ENCODE measurements around the gene HMGCL.
A peak's percentile ranks its signal among the peaks of the same experiment; 100 is the strongest.
"Not testable (repeated sequence)": the region's sequence is repeated elsewhere in the genome, so short reads cannot be mapped to it uniquely, and the experiment has no call there.

HMGCL gene

GRCh38 chr1:23845163-23845562, 19.9 kb upstream of the HMGCL start:
- Mint-ChIP-seq H3K27ac (no peak overlapping the region), H3K4me3 (no peak overlapping the region), H3K27me3 (no peaks in the 10 kb centered on the region), H3K4me1 (no peaks in the 10 kb centered on the region), H3K9me3 (no peaks in the 10 kb centered on the region), H3K36me3 (peaks cover 40% of the 10 kb centered on the region)
- ATAC-seq, result no peak

- ATAC-seq, result no peak
- Mint-ChIP-seq H3K27me3 (no peaks in the 10 kb centered on the region), H3K4me3 (no peak overlapping the region), H3K4me1 (peaks cover under 1% of the 10 kb centered on the region), H3K27ac (no peak overlapping the region), H3K36me3 (peaks cover 34% of the 10 kb centered on the region), H3K9me3 (no peaks in the 10 kb centered on the region)
Observed at GRCh38 chr1:23843644-23844043, 18.4 kb upstream of the HMGCL start.

- Mint-ChIP-seq H3K4me3 (peak overlapping the region; percentile 72), H3K9me3 (no peaks in the 10 kb centered on the region), H3K36me3 (no peaks in the 10 kb centered on the region), H3K4me1 (peaks cover 24% of the 10 kb centered on the region), H3K27ac (peak overlapping the region; percentile 86), H3K27me3 (no peaks in the 10 kb centered on the region)
- peak; percentile 99 for ATAC-seq
Observed at GRCh38 chr1:23838401-23838866, 13.2 kb upstream of the HMGCL start.

GRCh38 chr1:23837908-23838307, 12.7 kb upstream of the HMGCL start:
- peaks cover 24% of the 10 kb centered on the region for H3K4me1 Mint-ChIP-seq
- H3K9me3 Mint-ChIP-seq, result no peaks in the 10 kb centered on the region
- ATAC-seq, result peak; percentile 4
- no peaks in the 10 kb centered on the region for H3K36me3 Mint-ChIP-seq
- peak overlapping the region; percentile 72 for H3K4me3 Mint-ChIP-seq
- peak overlapping the region; percentile 86 for H3K27ac Mint-ChIP-seq
- H3K27me3 Mint-ChIP-seq, result no peaks in the 10 kb centered on the region

- Mint-ChIP-seq H3K4me1 (peaks cover 24% of the 10 kb centered on the region), H3K27ac (no peak overlapping the region), H3K36me3 (no peaks in the 10 kb centered on the region), H3K9me3 (no peaks in the 10 kb centered on the region), H3K4me3 (no peak overlapping the region), H3K27me3 (no peaks in the 10 kb centered on the region)
- peak; percentile 62 for ATAC-seq
Observed at GRCh38 chr1:23836037-23836436, 10.8 kb upstream of the HMGCL start.

- not testable (repeated sequence) for H3K4me3 Mint-ChIP-seq, ATAC-seq, H3K9me3 Mint-ChIP-seq, H3K27ac Mint-ChIP-seq, H3K27me3 Mint-ChIP-seq, H3K36me3 Mint-ChIP-seq
- H3K4me1 Mint-ChIP-seq, result peaks cover 24% of the 10 kb centered on the region
Observed at GRCh38 chr1:23834156-23834555, 8.9 kb upstream of the HMGCL start.

GRCh38 chr1:23827717-23828116, 2.5 kb upstream of the HMGCL start:
- no peak overlapping the region for H3K27ac Mint-ChIP-seq
- no peaks in the 10 kb centered on the region for H3K27me3 Mint-ChIP-seq
- H3K4me1 Mint-ChIP-seq, result peaks cover 20% of the 10 kb centered on the region
- no peaks in the 10 kb centered on the region for H3K36me3 Mint-ChIP-seq
- ATAC-seq, result no peak
- no peak overlapping the region for H3K4me3 Mint-ChIP-seq
- no peaks in the 10 kb centered on the region for H3K9me3 Mint-ChIP-seq

- peak overlapping the region; percentile 98 for H3K27ac Mint-ChIP-seq
- not testable (repeated sequence) for H3K9me3 Mint-ChIP-seq, ATAC-seq
Observed at GRCh38 chr1:23826590-23826989, 1.4 kb upstream of the HMGCL start.

GRCh38 chr1:23825762-23826522, 713 bp upstream of the HMGCL start:
- ATAC-seq, result peak; percentile 69
- Mint-ChIP-seq H3K36me3 (no peaks in the 10 kb centered on the region), H3K4me3 (peak overlapping the region; percentile 93), H3K9me3 (no peaks in the 10 kb centered on the region), H3K27ac (peak overlapping the region; percentile 98), H3K27me3 (no peaks in the 10 kb centered on the region), H3K4me1 (peaks cover 27% of the 10 kb centered on the region)

More at GRCh38 chr1:23826590-23826989, 1.4 kb upstream of the HMGCL start:
- peaks cover 25% of the 10 kb centered on the region for H3K4me1 Mint-ChIP-seq
- not testable (repeated sequence) for H3K27me3 Mint-ChIP-seq, H3K36me3 Mint-ChIP-seq
- H3K4me3 Mint-ChIP-seq, result peak overlapping the region; percentile 41

GRCh38 chr1:23824711-23825075, 536 bp downstream of the HMGCL start:
- no peak for ATAC-seq
- H3K4me3 Mint-ChIP-seq, result peak overlapping the region; percentile 93
- peak overlapping the region; percentile 98 for H3K27ac Mint-ChIP-seq
- H3K4me1 Mint-ChIP-seq, result peaks cover 27% of the 10 kb centered on the region
- peaks cover 6% of the 10 kb centered on the region for H3K36me3 Mint-ChIP-seq
- H3K9me3 Mint-ChIP-seq, result no peaks in the 10 kb centered on the region
- H3K27me3 Mint-ChIP-seq, result no peaks in the 10 kb centered on the region

- Mint-ChIP-seq H3K4me3 (peak overlapping the region; percentile 40), H3K36me3 (peaks cover 6% of the 10 kb centered on the region), H3K9me3 (no peaks in the 10 kb centered on the region), H3K27ac (no peak overlapping the region), H3K4me1 (peaks cover 27% of the 10 kb centered on the region), H3K27me3 (no peaks in the 10 kb centered on the region)
- no peak for ATAC-seq
Observed at GRCh38 chr1:23823767-23824166, 1.5 kb downstream of the HMGCL start.

GRCh38 chr1:23817633-23818032, 7.6 kb downstream of the HMGCL start:
- Mint-ChIP-seq H3K27ac (peak overlapping the region; percentile 48), H3K27me3 (no peaks in the 10 kb centered on the region), H3K36me3 (peaks cover 39% of the 10 kb centered on the region), H3K4me3 (no peak overlapping the region), H3K4me1 (peaks cover 15% of the 10 kb centered on the region), H3K9me3 (no peaks in the 10 kb centered on the region)
- no peak for ATAC-seq

- Mint-ChIP-seq H3K36me3 (peaks cover 46% of the 10 kb centered on the region), H3K27me3 (no peaks in the 10 kb centered on the region), H3K27ac (no peak overlapping the region), H3K4me1 (peaks cover 19% of the 10 kb centered on the region), H3K4me3 (no peak overlapping the region), H3K9me3 (no peaks in the 10 kb centered on the region)
- no peak for ATAC-seq
Observed at GRCh38 chr1:23816906-23817305, 8.3 kb downstream of the HMGCL start.

- Mint-ChIP-seq H3K9me3 (no peaks in the 10 kb centered on the region), H3K36me3 (peaks cover 50% of the 10 kb centered on the region), H3K4me1 (peaks cover 20% of the 10 kb centered on the region), H3K4me3 (no peak overlapping the region), H3K27me3 (no peaks in the 10 kb centered on the region), H3K27ac (no peak overlapping the region)
- no peak for ATAC-seq
Observed at GRCh38 chr1:23816361-23816760, 8.9 kb downstream of the HMGCL start.

- Mint-ChIP-seq H3K36me3 (peaks cover 52% of the 10 kb centered on the region), H3K4me1 (peaks cover 39% of the 10 kb centered on the region), H3K27ac (no peak overlapping the region), H3K9me3 (no peaks in the 10 kb centered on the region), H3K27me3 (no peaks in the 10 kb centered on the region), H3K4me3 (no peak overlapping the region)
- ATAC-seq, result no peak
Observed at GRCh38 chr1:23814016-23814415, 11.2 kb downstream of the HMGCL start.

GRCh38 chr1:23810818-23811540, 14.2 kb downstream of the HMGCL start:
- H3K27me3 Mint-ChIP-seq, result no peaks in the 10 kb centered on the region
- H3K4me1 Mint-ChIP-seq, result peaks cover 32% of the 10 kb centered on the region
- ATAC-seq, result peak; percentile 88
- H3K36me3 Mint-ChIP-seq, result peaks cover 45% of the 10 kb centered on the region
- H3K4me3 Mint-ChIP-seq, result no peak overlapping the region
- H3K9me3 Mint-ChIP-seq, result no peaks in the 10 kb centered on the region
- peak overlapping the region; percentile 66 for H3K27ac Mint-ChIP-seq

All from stimulated activated memory B cell treated with anti-CD40 and anti-IgM and Interleukin-4, amounts not matched to agents 10 μg/mL and 1 μg/mL and 100 μg/mL, for 72 hours (primary cell).